Kidney epithelial cell (primary cell): ENCODE measurements around the gene PANK4. TPM values are rescaled to one million over a fixed set of nuclear protein-coding genes. Genes with fewer than 3 reads are reported as not detected.
"Not testable (repeated sequence)": the region's sequence is repeated elsewhere in the genome, so short reads cannot be mapped to it uniquely, and the experiment has no call there.

Experiments used
- DNase-seq: peaks from one replicate; pipeline ENCODE4 v3.0.0-alpha.2; 2010; ENCODE audit warnings: low read depth
- H3K27me3 ChIP-seq: 2 replicates; pipeline ENCODE4 v1.6.0; 2011; ENCODE audit warnings: low read length; ENCODE audit not compliant: control insufficient read depth, insufficient read depth
- H3K36me3 ChIP-seq: 2 replicates; pipeline ENCODE4 v1.5.1; 2011; ENCODE audit warnings: low read length; ENCODE audit not compliant: control insufficient read depth, insufficient read depth
- H3K4me3 ChIP-seq: 2 replicates; pipeline ENCODE4 v1.5.1; 2011; ENCODE audit warnings: low read depth, mild to moderate bottlenecking, control low read depth, low read length
- total RNA-seq: library from RNA; depleted of rRNA; stranded (reverse); fragments of >200 nt; gene quantifications from 2 replicates; pipeline ENCODE4 v1.2.3, GENCODE V29; 2015
- TF ChIP-seq, protein P1 (sequence below): IDR thresholded peaks from 2 replicates; pipeline ENCODE4 v1.5.1; 2011; ENCODE audit warnings: mild to moderate bottlenecking, moderate library complexity, low read length, control low read depth, inconsistent platforms; ENCODE audit not compliant: insufficient read depth, poor library complexity, severe bottlenecking

The PANK4 gene
- total RNA-seq, result 25.5 and 28.9 TPM in 2 replicates

DNA sequence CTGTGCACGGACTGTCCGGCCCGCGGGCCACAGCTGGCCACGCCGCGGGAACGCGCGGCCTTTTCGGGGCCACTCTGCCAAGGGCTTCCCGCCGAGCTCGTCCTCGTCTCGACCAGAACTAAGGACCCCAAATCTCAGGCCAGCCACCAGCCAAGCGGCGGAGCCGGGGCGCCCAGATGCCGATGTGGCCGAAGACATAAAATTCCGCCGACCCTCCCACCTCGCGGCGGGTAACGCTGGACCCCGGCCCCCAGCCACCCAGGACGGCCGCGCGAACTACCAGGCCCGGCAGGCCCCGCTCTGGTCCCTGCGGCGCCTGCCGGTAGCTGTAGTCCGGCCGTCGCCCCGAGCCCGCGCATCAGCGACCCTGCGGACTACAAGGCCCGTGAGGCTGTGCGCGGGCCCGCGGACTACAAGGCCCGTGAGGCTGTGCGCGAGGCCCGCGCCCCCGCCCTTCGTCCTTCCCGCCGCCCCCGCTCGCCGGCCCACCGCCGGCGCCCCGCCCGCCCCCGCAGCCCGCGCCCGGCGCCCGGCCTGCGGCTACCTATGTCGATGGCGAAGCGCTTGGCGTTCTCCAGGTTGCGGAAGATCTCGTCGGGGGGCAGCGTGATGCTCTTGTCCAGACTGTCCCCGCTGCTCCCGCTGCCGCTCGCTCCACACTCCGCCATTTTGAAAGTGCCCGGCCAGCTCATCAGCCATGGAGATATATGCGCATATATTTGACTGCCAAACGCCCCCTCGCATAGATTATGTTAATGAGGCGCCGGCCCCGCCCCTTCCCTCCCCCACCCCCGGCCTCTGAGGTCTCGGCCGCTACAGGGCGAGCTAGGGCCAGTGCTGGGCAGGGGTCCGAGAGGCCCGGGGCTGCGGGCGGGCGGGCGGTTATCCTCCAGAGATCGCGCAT lies at the start of gene PANK4:
TSS of gene PANK4 (minus strand) at position 677 of the 904 bp plus-strand sequence. CDS start at position 668, 9 bp downstream.
- peak; percentile 67 for DNase-seq
- no peaks in the 10 kb centered on the region for H3K36me3 ChIP-seq
- peak within 1 kb of the TSS; percentile 67 for H3K4me3 ChIP-seq
- peaks cover 25% of the 10 kb centered on the region for H3K27me3 ChIP-seq
- TF ChIP-seq, protein P1, sequence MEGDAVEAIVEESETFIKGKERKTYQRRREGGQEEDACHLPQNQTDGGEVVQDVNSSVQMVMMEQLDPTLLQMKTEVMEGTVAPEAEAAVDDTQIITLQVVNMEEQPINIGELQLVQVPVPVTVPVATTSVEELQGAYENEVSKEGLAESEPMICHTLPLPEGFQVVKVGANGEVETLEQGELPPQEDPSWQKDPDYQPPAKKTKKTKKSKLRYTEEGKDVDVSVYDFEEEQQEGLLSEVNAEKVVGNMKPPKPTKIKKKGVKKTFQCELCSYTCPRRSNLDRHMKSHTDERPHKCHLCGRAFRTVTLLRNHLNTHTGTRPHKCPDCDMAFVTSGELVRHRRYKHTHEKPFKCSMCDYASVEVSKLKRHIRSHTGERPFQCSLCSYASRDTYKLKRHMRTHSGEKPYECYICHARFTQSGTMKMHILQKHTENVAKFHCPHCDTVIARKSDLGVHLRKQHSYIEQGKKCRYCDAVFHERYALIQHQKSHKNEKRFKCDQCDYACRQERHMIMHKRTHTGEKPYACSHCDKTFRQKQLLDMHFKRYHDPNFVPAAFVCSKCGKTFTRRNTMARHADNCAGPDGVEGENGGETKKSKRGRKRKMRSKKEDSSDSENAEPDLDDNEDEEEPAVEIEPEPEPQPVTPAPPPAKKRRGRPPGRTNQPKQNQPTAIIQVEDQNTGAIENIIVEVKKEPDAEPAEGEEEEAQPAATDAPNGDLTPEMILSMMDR, result no peak

DNA sequence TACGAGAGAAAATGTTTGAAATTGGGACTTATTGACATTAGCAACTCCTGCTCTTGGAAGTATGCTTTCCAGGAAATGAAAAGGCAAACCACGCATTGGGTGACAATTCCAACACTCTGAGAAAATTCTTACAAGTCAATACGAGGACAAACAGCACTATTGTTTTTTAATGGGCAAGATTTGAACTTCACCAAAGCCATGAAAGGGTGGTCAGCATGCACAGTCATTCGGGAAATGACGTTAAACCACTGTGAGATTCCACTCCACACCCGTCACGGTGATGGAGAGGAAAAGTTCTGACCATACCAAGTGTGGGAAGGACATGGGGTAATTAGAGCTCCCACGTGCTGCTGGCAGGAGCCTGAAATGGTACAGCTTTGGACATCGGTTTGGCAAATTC lies 48.0 kb upstream of the PANK4 start:
- no peak for DNase-seq
- H3K27me3 ChIP-seq, result peaks cover 2% of the 10 kb centered on the region
- TF ChIP-seq, protein P1, result no peak
- H3K4me3 ChIP-seq, result no peak overlapping the region
- no peaks in the 10 kb centered on the region for H3K36me3 ChIP-seq

DNA sequence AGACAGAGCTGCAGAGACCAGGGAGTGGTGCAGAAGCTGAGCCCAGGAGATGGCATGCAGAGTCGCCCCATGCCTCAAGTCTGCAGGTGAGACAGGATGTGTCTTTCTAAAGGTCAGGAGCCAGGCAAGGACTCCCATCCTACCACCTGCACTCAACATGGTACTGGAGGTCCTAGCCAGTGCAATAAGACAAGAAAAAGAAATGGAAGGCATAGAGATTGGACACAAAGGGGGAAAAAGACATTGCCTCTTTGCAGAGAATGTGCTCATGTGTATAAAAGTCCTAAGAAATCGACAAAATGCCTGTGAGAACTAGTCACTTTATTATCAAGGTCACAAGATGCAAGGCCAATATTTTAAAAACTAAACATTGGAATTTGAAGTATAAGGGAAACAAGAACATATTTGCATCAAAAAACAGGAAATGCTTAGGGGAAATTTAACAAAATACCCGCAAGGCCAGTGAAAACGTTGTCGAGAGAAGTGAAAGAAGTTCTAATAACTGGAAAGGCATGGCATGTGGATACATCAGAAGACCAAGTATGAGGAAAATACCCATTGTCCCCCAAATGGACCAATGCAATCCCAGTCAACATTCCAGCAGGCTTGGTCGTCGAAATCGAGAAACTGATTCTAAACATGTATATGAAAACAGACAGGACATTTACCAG lies 47.0 kb upstream of the PANK4 start:
- H3K36me3 ChIP-seq, result no peaks in the 10 kb centered on the region
- DNase-seq, result no peak
- no peak overlapping the region for H3K4me3 ChIP-seq
- H3K27me3 ChIP-seq, result peaks cover 6% of the 10 kb centered on the region
- TF ChIP-seq, protein P1, result no peak

DNA sequence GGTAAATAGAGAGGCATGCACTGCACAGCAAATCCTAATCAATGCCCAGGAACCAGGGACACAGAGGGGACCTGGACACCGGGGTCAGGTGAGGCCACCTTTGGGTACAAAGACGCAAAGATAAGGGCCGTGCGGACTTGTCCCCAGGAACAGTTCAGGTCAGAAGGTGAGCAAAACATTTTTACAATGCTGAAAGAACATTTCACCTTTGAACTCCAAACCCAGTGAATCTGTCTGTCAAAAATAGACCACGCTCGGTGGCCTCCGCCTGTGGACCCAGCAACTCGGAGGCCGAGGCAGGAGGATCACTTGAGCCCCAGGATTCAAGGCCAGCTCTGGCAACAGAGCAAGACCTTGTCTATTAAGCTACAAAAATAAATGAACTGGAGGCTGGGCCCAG lies 45.0 kb upstream of the PANK4 start:
- Histone ChIP-seq H3K27me3 (peaks cover 6% of the 10 kb centered on the region), H3K36me3 (no peaks in the 10 kb centered on the region), H3K4me3 (no peak overlapping the region)
- TF ChIP-seq, protein P1, result no peak
- DNase-seq, result no peak

DNA sequence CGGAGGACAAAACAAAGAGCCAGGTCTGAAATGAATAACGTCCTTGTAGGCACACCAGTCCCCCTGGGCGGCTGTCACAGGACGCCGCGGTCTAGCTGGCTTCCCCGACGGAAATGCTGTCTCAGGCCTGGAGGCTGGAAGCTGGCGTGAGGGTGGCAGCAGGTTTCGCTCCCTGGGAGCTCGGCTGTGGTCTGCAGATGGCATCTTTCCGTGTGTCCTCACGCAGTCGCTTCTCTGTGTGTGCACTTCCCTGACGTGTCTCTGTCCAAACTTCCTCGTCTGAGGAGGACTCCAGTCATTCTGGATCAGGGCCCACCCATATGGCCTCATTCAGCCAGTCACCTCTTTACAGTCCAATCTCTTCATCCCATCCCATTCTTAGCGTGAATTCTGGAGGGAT lies 43.9 kb upstream of the PANK4 start:
- H3K27me3 ChIP-seq, result peaks cover 9% of the 10 kb centered on the region
- no peak for DNase-seq
- H3K36me3 ChIP-seq, result no peaks in the 10 kb centered on the region
- TF ChIP-seq, protein P1, result no peak
- no peak overlapping the region for H3K4me3 ChIP-seq

DNA sequence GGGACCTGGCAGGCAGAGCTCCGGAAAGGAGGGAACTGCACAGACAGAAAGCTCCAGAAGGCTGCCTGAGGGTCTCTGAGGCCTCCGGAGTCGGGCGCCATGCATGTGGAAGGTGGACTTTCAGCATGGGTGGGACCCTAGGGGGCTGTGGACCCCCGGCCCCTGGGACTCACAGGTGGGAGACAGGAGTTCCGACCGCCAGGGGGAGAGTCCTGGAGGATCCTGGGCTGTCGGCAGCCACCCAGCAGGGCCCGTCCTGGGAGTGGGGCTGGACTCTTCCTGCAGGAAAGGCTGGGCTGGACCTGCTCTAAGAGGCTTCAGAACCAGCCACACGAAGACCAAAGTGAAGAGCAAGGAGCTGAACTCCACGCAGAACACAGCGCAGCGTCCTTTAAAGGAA lies 43.3 kb upstream of the PANK4 start:
- not testable (repeated sequence) for H3K4me3 ChIP-seq, H3K36me3 ChIP-seq, H3K27me3 ChIP-seq, DNase-seq
